Measurements from ENCODE around the gene DCLK1.

The DCLK1 gene

GRCh38 chr13:35891507-35892441 lies 239.4 kb downstream of the DCLK1 start:
- no peak overlapping the region for H3K27ac Mint-ChIP-seq
- H3K9me3 Mint-ChIP-seq: peaks cover 2% of the 10 kb centered on the region
- no peaks in the 10 kb centered on the region for H3K27me3 Mint-ChIP-seq
- no peaks in the 10 kb centered on the region for H3K4me1 Mint-ChIP-seq (ENCODE audit: low read depth)
- no peak overlapping the region for H3K4me3 Mint-ChIP-seq
- H3K36me3 Mint-ChIP-seq (ENCODE audit: low read depth): no peaks in the 10 kb centered on the region

GRCh38 chr13:35889560-35889959 lies 241.6 kb downstream of the DCLK1 start:
- H3K27me3 Mint-ChIP-seq: no peaks in the 10 kb centered on the region
- H3K4me1 Mint-ChIP-seq (ENCODE audit: low read depth): no peaks in the 10 kb centered on the region
- H3K9me3 Mint-ChIP-seq: no peaks in the 10 kb centered on the region
- H3K36me3 Mint-ChIP-seq (ENCODE audit: low read depth): no peaks in the 10 kb centered on the region
- H3K4me3 Mint-ChIP-seq: no peak overlapping the region
- no peak overlapping the region for H3K27ac Mint-ChIP-seq

- no peak overlapping the region for H3K27ac Mint-ChIP-seq
- H3K27me3 Mint-ChIP-seq: no peaks in the 10 kb centered on the region
- H3K9me3 Mint-ChIP-seq: no peaks in the 10 kb centered on the region
- H3K4me1 Mint-ChIP-seq (ENCODE audit: low read depth): no peaks in the 10 kb centered on the region
- no peaks in the 10 kb centered on the region for H3K36me3 Mint-ChIP-seq (ENCODE audit: low read depth)
- no peak overlapping the region for H3K4me3 Mint-ChIP-seq
These were observed 242.2 kb downstream of the DCLK1 start for GRCh38 chr13:35888981-35889380.

- Mint-ChIP-seq H3K9me3 (peaks cover 2% of the 10 kb centered on the region), H3K27ac (no peak overlapping the region), H3K27me3 (no peaks in the 10 kb centered on the region), H3K36me3 (ENCODE audit: low read depth) (no peaks in the 10 kb centered on the region), H3K4me1 (ENCODE audit: low read depth) (no peaks in the 10 kb centered on the region), H3K4me3 (no peak overlapping the region)
These were observed 242.7 kb downstream of the DCLK1 start for GRCh38 chr13:35888457-35888883.

- Mint-ChIP-seq H3K9me3 (peaks cover 4% of the 10 kb centered on the region), H3K4me1 (ENCODE audit: low read depth) (no peaks in the 10 kb centered on the region), H3K27ac (no peak overlapping the region), H3K4me3 (no peak overlapping the region), H3K27me3 (no peaks in the 10 kb centered on the region), H3K36me3 (ENCODE audit: low read depth) (no peaks in the 10 kb centered on the region)
These were observed 244.0 kb downstream of the DCLK1 start for GRCh38 chr13:35887115-35887666.

DNA sequence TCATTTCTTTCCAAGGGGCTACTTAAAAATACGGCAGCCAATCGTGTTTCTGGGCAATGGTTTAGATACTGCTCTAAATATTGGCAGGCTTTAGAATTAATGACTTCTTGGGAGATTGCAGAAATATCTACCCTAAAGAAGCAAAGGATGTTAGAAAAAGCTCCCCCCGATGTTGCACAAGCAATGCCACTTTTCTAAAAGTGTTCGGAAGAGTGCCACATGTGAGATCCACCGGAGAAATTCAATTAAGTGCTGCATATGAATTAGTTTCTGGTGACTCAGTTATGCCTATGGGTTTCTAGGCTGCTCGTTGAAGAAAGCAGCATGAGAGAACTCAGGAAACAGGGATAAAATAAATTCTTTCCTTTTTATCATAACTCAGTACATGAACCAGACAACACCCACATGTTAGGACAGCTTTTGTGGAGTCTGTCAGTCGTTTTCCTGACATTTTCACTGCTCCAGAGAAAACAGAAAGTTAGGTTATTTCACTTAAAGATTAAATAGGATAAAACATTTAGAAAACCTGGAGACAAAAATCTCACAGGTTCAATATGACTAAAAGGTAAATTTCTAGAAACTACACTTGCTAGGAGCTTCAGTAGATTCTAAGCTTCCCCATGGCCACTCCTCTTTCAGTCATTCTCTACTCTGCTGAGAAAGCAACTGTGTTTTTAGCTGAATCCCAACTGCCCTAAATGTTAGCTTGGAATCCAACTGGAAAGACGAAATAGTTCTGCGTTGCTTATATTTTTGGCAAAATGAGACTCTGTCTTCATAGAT lies 244.7 kb downstream of the DCLK1 start:
- H3K4me3 Mint-ChIP-seq: no peak overlapping the region
- no peaks in the 10 kb centered on the region for H3K36me3 Mint-ChIP-seq (ENCODE audit: low read depth)
- no peaks in the 10 kb centered on the region for H3K4me1 Mint-ChIP-seq (ENCODE audit: low read depth)
- H3K27ac Mint-ChIP-seq: no peak overlapping the region
- H3K27me3 Mint-ChIP-seq: no peaks in the 10 kb centered on the region
- peaks cover 4% of the 10 kb centered on the region for H3K9me3 Mint-ChIP-seq

GRCh38 chr13:35884211-35884760 lies 246.9 kb downstream of the DCLK1 start:
- Mint-ChIP-seq H3K36me3 (ENCODE audit: low read depth) (no peaks in the 10 kb centered on the region), H3K4me1 (ENCODE audit: low read depth) (no peaks in the 10 kb centered on the region), H3K27ac (no peak overlapping the region), H3K4me3 (no peak overlapping the region), H3K9me3 (peaks cover 6% of the 10 kb centered on the region), H3K27me3 (no peaks in the 10 kb centered on the region)

- H3K9me3 Mint-ChIP-seq: peaks cover 6% of the 10 kb centered on the region
- H3K4me3 Mint-ChIP-seq: no peak overlapping the region
- no peaks in the 10 kb centered on the region for H3K4me1 Mint-ChIP-seq (ENCODE audit: low read depth)
- H3K27me3 Mint-ChIP-seq: no peaks in the 10 kb centered on the region
- H3K27ac Mint-ChIP-seq: no peak overlapping the region
- no peaks in the 10 kb centered on the region for H3K36me3 Mint-ChIP-seq (ENCODE audit: low read depth)
These were observed 248.3 kb downstream of the DCLK1 start for GRCh38 chr13:35882722-35883497.

DNA sequence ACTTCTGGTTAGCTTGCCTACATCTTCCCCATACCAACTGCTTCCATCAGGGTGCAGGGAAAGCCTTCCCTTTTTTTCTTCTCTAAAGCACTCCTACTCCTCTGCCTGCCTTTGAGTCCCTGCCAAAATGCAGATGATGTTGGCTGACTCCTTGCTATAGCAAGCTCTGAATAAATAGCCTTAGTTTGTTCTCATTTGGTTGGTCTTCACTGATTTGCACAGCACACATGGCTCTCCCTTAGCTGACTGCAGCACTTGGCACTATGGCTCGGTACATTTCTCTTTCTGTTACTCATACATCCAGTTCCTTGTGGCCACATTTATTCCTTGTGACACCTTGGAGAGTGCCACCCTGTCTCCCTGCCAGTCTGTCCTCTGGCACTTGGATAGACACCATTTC lies 249.8 kb downstream of the DCLK1 start:
- Mint-ChIP-seq H3K4me3 (no peak overlapping the region), H3K4me1 (ENCODE audit: low read depth) (no peaks in the 10 kb centered on the region), H3K27me3 (no peaks in the 10 kb centered on the region)

GRCh38 chr13:35879111-35879510 lies 252.1 kb downstream of the DCLK1 start:
- Mint-ChIP-seq H3K27ac (no peak overlapping the region), H3K4me3 (no peak overlapping the region), H3K27me3 (no peaks in the 10 kb centered on the region), H3K36me3 (ENCODE audit: low read depth) (no peaks in the 10 kb centered on the region), H3K4me1 (ENCODE audit: low read depth) (no peaks in the 10 kb centered on the region), H3K9me3 (peaks cover 10% of the 10 kb centered on the region)

More for the DNA sequence above, 249.8 kb downstream of the DCLK1 start:
- H3K36me3 Mint-ChIP-seq (ENCODE audit: low read depth): no peaks in the 10 kb centered on the region
- no peak overlapping the region for H3K27ac Mint-ChIP-seq
- H3K9me3 Mint-ChIP-seq: peaks cover 6% of the 10 kb centered on the region

DNA sequence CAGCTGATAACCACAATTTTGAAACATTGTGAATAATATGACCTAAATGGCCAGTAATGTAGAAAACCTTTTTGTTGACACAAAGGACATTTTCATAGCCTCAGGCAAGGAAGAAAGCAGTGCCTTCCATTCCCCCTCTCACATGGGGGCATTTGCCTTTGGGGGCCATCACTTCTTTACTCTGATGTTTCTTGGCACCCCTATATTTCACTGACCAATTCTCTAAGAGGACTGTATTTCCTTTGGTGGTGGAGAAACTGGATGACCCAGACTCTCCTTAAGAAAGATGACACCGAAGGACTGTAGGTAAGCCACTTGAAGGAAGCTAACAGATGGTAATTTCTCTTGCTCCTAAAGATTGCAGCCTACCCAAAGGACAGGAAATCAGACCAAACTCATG lies 254.6 kb downstream of the DCLK1 start:
- Mint-ChIP-seq H3K36me3 (ENCODE audit: low read depth) (no peaks in the 10 kb centered on the region), H3K4me1 (ENCODE audit: low read depth) (no peaks in the 10 kb centered on the region), H3K4me3 (no peak overlapping the region), H3K9me3 (peaks cover 6% of the 10 kb centered on the region), H3K27ac (no peak overlapping the region), H3K27me3 (no peaks in the 10 kb centered on the region)

GRCh38 chr13:35874704-35875103 lies 256.5 kb downstream of the DCLK1 start:
- Mint-ChIP-seq H3K4me3 (no peak overlapping the region), H3K27ac (no peak overlapping the region), H3K27me3 (no peaks in the 10 kb centered on the region), H3K4me1 (ENCODE audit: low read depth) (no peaks in the 10 kb centered on the region), H3K9me3 (peaks cover 4% of the 10 kb centered on the region), H3K36me3 (ENCODE audit: low read depth) (no peaks in the 10 kb centered on the region)

DNA sequence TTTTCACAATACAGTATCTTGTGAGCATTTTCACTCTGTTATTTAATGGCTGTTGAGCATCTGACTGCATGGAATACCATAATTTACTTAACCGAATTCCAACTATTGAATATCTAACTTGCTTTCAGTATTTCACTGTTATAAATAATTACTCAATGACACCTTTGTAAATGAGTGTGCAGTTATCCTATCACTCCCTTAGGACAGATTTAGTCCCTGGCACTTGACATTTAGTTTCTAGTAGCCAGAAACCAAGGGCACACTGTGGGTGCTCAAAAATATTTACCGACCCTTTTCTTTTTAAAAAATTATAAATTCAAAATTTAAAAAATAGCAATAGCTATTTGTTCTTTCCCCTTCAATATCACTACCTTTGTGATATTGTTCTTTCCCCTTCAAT lies 258.8 kb downstream of the DCLK1 start:
- Mint-ChIP-seq H3K4me1 (ENCODE audit: low read depth) (no peaks in the 10 kb centered on the region), H3K9me3 (peaks cover 4% of the 10 kb centered on the region), H3K36me3 (ENCODE audit: low read depth) (no peaks in the 10 kb centered on the region), H3K27me3 (no peaks in the 10 kb centered on the region), H3K4me3 (no peak overlapping the region), H3K27ac (no peak overlapping the region)

DNA sequence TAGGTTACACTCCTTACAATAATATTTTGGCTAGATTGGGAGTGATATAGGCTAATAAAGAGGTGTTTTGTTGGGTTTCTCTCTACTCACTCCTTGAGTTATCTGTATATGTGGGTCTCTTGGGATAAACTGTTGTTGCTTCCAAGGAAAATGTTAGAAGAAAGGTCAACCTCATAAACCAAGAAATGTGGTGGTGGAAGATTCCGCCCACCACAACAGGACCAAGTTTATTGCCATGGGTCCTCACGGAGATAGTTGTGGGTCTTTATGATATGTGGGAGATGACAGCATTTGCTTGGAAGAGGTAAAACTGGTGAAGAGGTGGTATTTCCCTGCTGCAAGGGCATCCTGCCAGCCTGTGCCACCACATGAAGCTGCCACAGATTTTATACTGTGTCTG lies 259.6 kb downstream of the DCLK1 start:
- Mint-ChIP-seq H3K4me1 (ENCODE audit: low read depth) (no peaks in the 10 kb centered on the region), H3K27ac (no peak overlapping the region), H3K36me3 (ENCODE audit: low read depth) (no peaks in the 10 kb centered on the region), H3K27me3 (no peaks in the 10 kb centered on the region), H3K4me3 (no peak overlapping the region), H3K9me3 (peaks cover 4% of the 10 kb centered on the region)

All from stimulated activated naive CD8-positive, alpha-beta T cell treated with anti-CD3 and anti-CD28 coated beads, Interleukin-15, Interleukin-2, amounts not matched to agents 100 ng/mL and 50 ng/mL, for 24 hours (primary cell).